AG09319 (cell line): ENCODE data around the gene GBA3.

Source experiments
- DNase-seq: peaks from one replicate; pipeline ENCODE4 v3.0.0-alpha.2; 2010; ENCODE audit warnings: low read depth; ENCODE audit errors: extremely low read depth
- TF ChIP-seq, protein P1 (sequence below): IDR thresholded peaks from 2 replicates; pipeline ENCODE4 v1.5.1; 2011; ENCODE audit warnings: low read depth, mild to moderate bottlenecking, inconsistent platforms, low read length, moderate library complexity

The GBA3 gene

DNA sequence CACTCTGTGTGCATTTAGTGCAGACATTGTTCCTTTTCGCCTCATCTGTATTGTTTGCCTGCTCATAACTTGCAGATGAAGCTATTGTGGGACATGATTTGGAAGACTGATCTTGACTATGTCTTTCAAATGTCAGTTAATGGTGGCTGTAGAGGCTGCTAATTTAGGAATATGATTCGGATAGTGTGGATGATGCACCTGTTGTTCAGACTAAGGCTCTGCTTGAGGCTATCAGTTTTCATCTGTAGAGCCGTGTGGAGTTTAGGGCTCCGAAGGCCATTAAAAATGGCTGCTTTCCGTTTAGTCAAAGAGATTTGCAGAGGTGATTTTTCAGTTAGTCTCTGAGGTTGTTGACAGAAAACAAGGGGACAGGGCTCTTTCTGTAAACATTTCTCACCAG, 102.0 kb downstream of the GBA3 start:
- TF ChIP-seq, protein P1, sequence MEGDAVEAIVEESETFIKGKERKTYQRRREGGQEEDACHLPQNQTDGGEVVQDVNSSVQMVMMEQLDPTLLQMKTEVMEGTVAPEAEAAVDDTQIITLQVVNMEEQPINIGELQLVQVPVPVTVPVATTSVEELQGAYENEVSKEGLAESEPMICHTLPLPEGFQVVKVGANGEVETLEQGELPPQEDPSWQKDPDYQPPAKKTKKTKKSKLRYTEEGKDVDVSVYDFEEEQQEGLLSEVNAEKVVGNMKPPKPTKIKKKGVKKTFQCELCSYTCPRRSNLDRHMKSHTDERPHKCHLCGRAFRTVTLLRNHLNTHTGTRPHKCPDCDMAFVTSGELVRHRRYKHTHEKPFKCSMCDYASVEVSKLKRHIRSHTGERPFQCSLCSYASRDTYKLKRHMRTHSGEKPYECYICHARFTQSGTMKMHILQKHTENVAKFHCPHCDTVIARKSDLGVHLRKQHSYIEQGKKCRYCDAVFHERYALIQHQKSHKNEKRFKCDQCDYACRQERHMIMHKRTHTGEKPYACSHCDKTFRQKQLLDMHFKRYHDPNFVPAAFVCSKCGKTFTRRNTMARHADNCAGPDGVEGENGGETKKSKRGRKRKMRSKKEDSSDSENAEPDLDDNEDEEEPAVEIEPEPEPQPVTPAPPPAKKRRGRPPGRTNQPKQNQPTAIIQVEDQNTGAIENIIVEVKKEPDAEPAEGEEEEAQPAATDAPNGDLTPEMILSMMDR: no peak
- no peak for DNase-seq

DNA sequence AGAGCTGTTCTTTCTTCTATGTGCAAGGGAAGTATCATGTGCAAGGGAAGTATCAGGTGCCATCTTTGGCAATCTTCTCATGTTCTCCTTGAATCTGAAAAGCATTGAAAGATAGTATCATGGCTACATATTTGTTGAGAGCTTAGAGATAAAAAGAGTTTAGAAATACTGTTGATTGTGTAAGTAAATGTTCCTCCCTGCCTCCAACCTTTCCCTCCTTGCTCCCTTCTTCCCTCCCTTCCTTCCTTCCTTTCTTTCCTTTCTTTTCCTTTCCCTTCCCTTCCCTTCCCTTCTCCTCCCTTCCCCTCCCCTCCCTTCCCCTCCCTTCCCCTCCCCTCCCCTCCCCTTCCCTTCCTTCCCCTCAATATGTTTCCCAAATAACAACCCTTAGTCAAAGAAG, 108.7 kb downstream of the GBA3 start:
- DNase-seq: no peak
- TF ChIP-seq, protein P1: no peak

DNA sequence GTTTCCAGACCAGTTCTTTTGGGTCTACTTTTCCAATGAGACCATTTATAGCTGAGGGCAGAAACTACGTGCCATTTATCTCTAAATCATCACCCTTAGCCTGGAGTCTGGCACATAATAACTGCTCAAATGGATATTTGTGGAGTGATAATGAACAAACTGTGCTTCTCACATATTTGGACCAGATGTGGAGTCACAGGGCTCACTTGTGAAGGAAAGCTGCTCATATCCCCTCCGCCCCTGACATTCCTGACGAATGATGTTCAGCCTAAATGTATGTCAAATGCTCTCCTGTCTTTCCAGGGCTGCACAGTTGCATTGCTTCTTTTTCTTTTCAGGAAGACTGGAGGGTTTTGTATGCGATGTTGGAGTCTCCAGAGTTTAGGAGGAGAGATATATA, 110.1 kb downstream of the GBA3 start:
- TF ChIP-seq, protein P1: no peak
- DNase-seq: no peak

GRCh38 chr4:22803512-22803911, 110.8 kb downstream of the GBA3 start:
- TF ChIP-seq, protein P1: no peak
- no peak for DNase-seq

- TF ChIP-seq, protein P1: no peak
- DNase-seq: no peak
Observed at GRCh38 chr4:22814906-22815305, 122.2 kb downstream of the GBA3 start.

DNA sequence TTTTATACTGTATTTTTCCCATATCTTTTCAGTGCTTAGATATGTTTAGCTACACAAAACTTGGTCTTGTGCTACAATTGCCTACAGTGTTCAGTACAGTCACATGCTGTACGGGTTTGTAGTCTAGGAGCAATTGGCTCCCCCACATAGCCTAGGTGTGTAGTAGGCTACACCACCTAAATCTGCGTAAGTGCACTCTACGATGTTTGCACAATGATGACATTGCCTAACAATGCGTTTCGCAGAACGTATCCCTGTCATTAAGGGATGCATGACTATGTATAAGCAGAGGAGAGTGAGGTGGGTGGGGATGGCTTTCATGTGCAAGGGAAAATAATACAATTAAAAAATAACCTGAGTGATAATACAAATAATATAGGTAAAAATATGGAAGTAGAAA, 131.4 kb downstream of the GBA3 start:
- no peak for DNase-seq
- TF ChIP-seq, protein P1: no peak

- no peak for DNase-seq
- TF ChIP-seq, protein P1: no peak
Observed at GRCh38 chr4:22842360-22843018, 149.8 kb downstream of the GBA3 start.
